H1 (cell line): ENCODE measurements around the gene CALML4. TPM values are rescaled to one million over a fixed set of nuclear protein-coding genes. Genes with fewer than 3 reads are reported as not detected.

Experiments used
- CTCF ChIA-PET: fragments of 300-600 bp; sonication (Branson Sonifier 250); formaldehyde crosslinking; loops from one replicate; lab custom pipeline; 2021; ENCODE audit not compliant: partially characterized antibody; lab: Charles Lee
- POLR2A ChIA-PET: fragments of 300-600 bp; sonication (Branson Sonifier 250); formaldehyde crosslinking; loops from one replicate; lab custom pipeline; 2021; ENCODE audit warnings: inconsistent platforms; ENCODE audit not compliant: partially characterized antibody; lab: Charles Lee
- DNase-seq, 2 experiments: peaks; one replicate each; pipeline versions ENCODE4 v3.0.0 to v3.0.0-alpha.2; 2010 to 2022; ENCODE audit warnings: low spot score in 2 of 2, low read depth in 1 of 2, mixed read lengths in 1 of 2
- FAIRE-seq: peaks from 2 replicates; lab custom pipeline; 2011; peaks lifted over from hg19 to GRCh38; lab: Jason Lieb, UNC
- H2AFZ ChIP-seq: 2 replicates; pipeline ENCODE4 v1.8.1; 2012; ENCODE audit warnings: low read length, inconsistent platforms
- H2AK5ac ChIP-seq: 2 replicates; pipeline ENCODE4 v1.6.1; 2013; ENCODE audit warnings: low read depth, low read length
- H2BK120ac ChIP-seq: replicated peaks from 2 replicates; pipeline ENCODE3; 2013; ENCODE audit warnings: low read depth, low read length, inconsistent platforms
- H2BK12ac ChIP-seq: 2 replicates; pipeline ENCODE4 v1.6.1; 2013; ENCODE audit warnings: low read depth, low read length
- H2BK15ac ChIP-seq: 2 replicates; pipeline ENCODE4 v1.6.1; 2013; ENCODE audit warnings: low read length
- H2BK20ac ChIP-seq: 2 replicates; pipeline ENCODE4 v1.6.1; 2013; ENCODE audit warnings: low read length
- H2BK5ac ChIP-seq: 2 replicates; pipeline ENCODE4 v1.6.1; 2013; ENCODE audit warnings: low read depth, low read length
- H3K14ac ChIP-seq: 2 replicates; pipeline ENCODE4 v1.6.1; 2013; ENCODE audit warnings: inconsistent platforms; ENCODE audit not compliant: insufficient read length
- H3K18ac ChIP-seq: 2 replicates; pipeline ENCODE4 v1.6.1; 2013; ENCODE audit warnings: low read length; ENCODE audit errors: extremely low read depth
- H3K23ac ChIP-seq: 2 replicates; pipeline ENCODE4 v1.6.1; 2013; ENCODE audit warnings: inconsistent platforms; ENCODE audit not compliant: insufficient read length
- H3K23me2 ChIP-seq: 2 replicates; pipeline ENCODE4 v1.6.1; 2013; ENCODE audit warnings: low read depth, low read length
- H3K27ac ChIP-seq: 2 replicates; pipeline ENCODE4 v1.6.1; 2011; ENCODE audit warnings: low read depth, low read length, inconsistent platforms
- H3K27me3 ChIP-seq, 4 experiments: replicated peaks in 1 of 4; 1 replicate in 1 of 4; 2 replicates in 3 of 4; pipeline versions ENCODE4 v1.6.1 to v1.8.1; 2011 to 2013; ENCODE audit warnings: low read length in 3 of 4, mild to moderate bottlenecking in 3 of 4, inconsistent platforms in 2 of 4, mixed read lengths in 2 of 4, moderate library complexity in 1 of 4; ENCODE audit not compliant: control insufficient read depth in 3 of 4, insufficient read depth in 3 of 4; ENCODE audit errors: extremely low read depth in 1 of 4
- H3K36me3 ChIP-seq, 4 experiments: 2 replicates each; pipeline versions ENCODE4 v1.6.1 to v1.8.1; 2011 to 2013; ENCODE audit warnings: mild to moderate bottlenecking in 4 of 4, low read length in 3 of 4, moderate library complexity in 2 of 4, control low read depth in 1 of 4, inconsistent platforms in 1 of 4; ENCODE audit not compliant: insufficient read depth in 4 of 4, control insufficient read depth in 2 of 4
- H3K4ac ChIP-seq: replicated peaks from 2 replicates; pipeline ENCODE3; 2013; ENCODE audit warnings: low read length, low read depth, mixed read lengths, inconsistent platforms; ENCODE audit not compliant: insufficient read length
- H3K4me1 ChIP-seq, 4 experiments: replicated peaks in 1 of 4; 1 replicate in 1 of 4; 2 replicates in 3 of 4; pipeline versions ENCODE4 v1.6.1 to v1.8.1; 2011 to 2013; ENCODE audit warnings: low read length in 3 of 4, inconsistent platforms in 2 of 4, mixed read lengths in 1 of 4; ENCODE audit not compliant: insufficient read depth in 4 of 4, control insufficient read depth in 3 of 4
- H3K4me2 ChIP-seq, 2 experiments: 2 replicates each; pipeline versions ENCODE4 v1.6.1 to v1.8.1; 2011 to 2013; ENCODE audit warnings: low read depth in 2 of 2, low read length in 2 of 2, control low read depth in 1 of 2, inconsistent platforms in 1 of 2, mild to moderate bottlenecking in 1 of 2; ENCODE audit not compliant: insufficient read depth in 1 of 2
- H3K4me3 ChIP-seq, 4 experiments: fragments of 200-600, 300-600 bp in 1 of 4; sonication (generic), shearing (Covaris generic), sonication (Bioruptor Twin) in 1 of 4; 2 replicates each; pipeline versions ENCODE4 v1.5.1 to v1.8.1; 2011 to 2016; ENCODE audit warnings: low read length in 4 of 4, low read depth in 3 of 4, control low read depth in 2 of 4, inconsistent platforms in 2 of 4, mild to moderate bottlenecking in 2 of 4, mixed read lengths in 1 of 4, moderate library complexity in 1 of 4; ENCODE audit not compliant: insufficient read depth in 2 of 4; ENCODE audit errors: extremely low read depth in 1 of 4
- H3K56ac ChIP-seq: replicated peaks from 2 replicates; pipeline ENCODE3; 2013; ENCODE audit warnings: low read depth, mild to moderate bottlenecking, mixed read lengths, low read length, inconsistent platforms; ENCODE audit not compliant: insufficient read length
- H3K79me1 ChIP-seq: 2 replicates; pipeline ENCODE4 v1.6.1; 2013; ENCODE audit warnings: low read depth, low read length, control low read depth
- H3K79me2 ChIP-seq, 2 experiments: 2 replicates each; pipeline versions ENCODE4 v1.6.1 to v1.8.1; 2012 to 2013; ENCODE audit warnings: low read length in 2 of 2, mild to moderate bottlenecking in 2 of 2, inconsistent platforms in 1 of 2; ENCODE audit not compliant: insufficient read depth in 2 of 2, control insufficient read depth in 1 of 2
- H3K9ac ChIP-seq, 4 experiments: replicated peaks in 1 of 4; 1 replicate in 1 of 4; 2 replicates in 3 of 4; pipeline versions ENCODE4 v1.6.1 to v1.8.1; 2011 to 2013; ENCODE audit warnings: low read depth in 3 of 4, low read length in 3 of 4, control low read depth in 2 of 4, mild to moderate bottlenecking in 2 of 4, moderate library complexity in 2 of 4, inconsistent platforms in 1 of 4; ENCODE audit errors: extremely low read depth in 1 of 4
- H3K9me3 ChIP-seq, 2 experiments: 2 replicates each; pipeline versions ENCODE4 v1.6.1 to v1.8.1; 2012 to 2013; ENCODE audit warnings: mild to moderate bottlenecking in 2 of 2, moderate library complexity in 2 of 2, control low read depth in 1 of 2, inconsistent platforms in 1 of 2, low read depth in 1 of 2, low read length in 1 of 2, mixed read lengths in 1 of 2; ENCODE audit not compliant: insufficient read depth in 2 of 2
- H4K20me1 ChIP-seq, 2 experiments: replicated peaks in 1 of 2; 2 replicates each; pipeline versions ENCODE3 to v1.8.1; 2011 to 2013; ENCODE audit warnings: inconsistent platforms in 2 of 2, low read length in 2 of 2, mild to moderate bottlenecking in 1 of 2; ENCODE audit not compliant: insufficient read depth in 2 of 2, control insufficient read depth in 1 of 2
- H4K5ac ChIP-seq: 2 replicates; pipeline ENCODE4 v1.6.1; 2013; ENCODE audit warnings: low read length, low read depth, mixed read lengths, inconsistent platforms; ENCODE audit not compliant: insufficient read length
- H4K8ac ChIP-seq: 2 replicates; pipeline ENCODE4 v1.8.0; 2013; ENCODE audit warnings: mild to moderate bottlenecking, moderate library complexity, low read length, inconsistent platforms; ENCODE audit not compliant: insufficient read depth; ENCODE audit errors: extremely low read depth
- H4K91ac ChIP-seq: replicated peaks from 2 replicates; pipeline ENCODE3; 2013; ENCODE audit warnings: low read length, mixed read lengths, inconsistent platforms; ENCODE audit not compliant: insufficient read length
- ASH2L ChIP-seq: fragments of 200-600, 300-600 bp; sonication (generic); IDR thresholded peaks from one replicate; pipeline ENCODE4 v1.7.1; 2017; ENCODE audit warnings: low read length
- HDAC2 ChIP-seq, 2 experiments: fragments of 300-600 bp in 1 of 2; sonication (generic) in 1 of 2; IDR thresholded peaks; 2 replicates each; pipeline ENCODE4 v1.6.1; 2011 to 2012; ENCODE audit warnings: low read depth in 2 of 2, low read length in 2 of 2, mild to moderate bottlenecking in 2 of 2, moderate library complexity in 2 of 2, borderline replicate concordance in 1 of 2, inconsistent platforms in 1 of 2
- HDAC6 ChIP-seq: IDR thresholded peaks from one replicate; pipeline ENCODE4 v1.7.1; 2012; ENCODE audit warnings: low read depth, mild to moderate bottlenecking, inconsistent platforms, low read length, moderate library complexity
- JUN ChIP-seq: IDR thresholded peaks from 2 replicates; pipeline ENCODE4 v1.6.1; 2011; ENCODE audit warnings: low read depth, mild to moderate bottlenecking, improper control_type of control experiment, low read length
- KDM1A ChIP-seq: fragments of 200-600, 300-600 bp; sonication (generic); IDR thresholded peaks from 2 replicates; pipeline ENCODE4 v1.7.1; 2016; ENCODE audit warnings: mild to moderate bottlenecking, low read length, borderline replicate concordance
- NRF1 ChIP-seq: IDR thresholded peaks from 2 replicates; pipeline ENCODE4 v1.6.1; 2011; ENCODE audit warnings: mild to moderate bottlenecking, low read depth, low read length, improper control_type of control experiment
- POLR2A ChIP-seq, 2 experiments: IDR thresholded peaks; 1 replicate in 1 of 2; 2 replicates in 1 of 2; pipeline ENCODE4 v1.6.1; 2011; ENCODE audit warnings: low read depth in 2 of 2, low read length in 2 of 2, mild to moderate bottlenecking in 2 of 2; ENCODE audit errors: control extremely low read depth in 1 of 2
- RBBP5 ChIP-seq: IDR thresholded peaks from 2 replicates; pipeline ENCODE4 v1.7.1; 2012; ENCODE audit warnings: low read depth, mild to moderate bottlenecking, inconsistent platforms, low read length, moderate library complexity, borderline replicate concordance
- RFX5 ChIP-seq: IDR thresholded peaks from 2 replicates; pipeline ENCODE4 v1.6.1; 2011; ENCODE audit warnings: low read depth, low read length, improper control_type of control experiment, borderline replicate concordance
- RNF2 ChIP-seq: fragments of 200-900, 300-1000 bp; sonication (generic); IDR thresholded peaks from 2 replicates; pipeline ENCODE4 v1.7.1; 2016; ENCODE audit warnings: borderline replicate concordance, low read depth, mild to moderate bottlenecking, antibody characterized with exemption, low read length; ENCODE audit not compliant: poor library complexity, severe bottlenecking; ENCODE audit errors: missing control alignments
- TAF7 ChIP-seq: optimal IDR thresholded peaks from 2 replicates; pipeline ENCODE3; 2011; ENCODE audit warnings: low read depth, mild to moderate bottlenecking, inconsistent platforms, low read length, moderate library complexity, borderline replicate concordance
- WGBS, 2 experiments: shearing (Covaris generic) in 1 of 2; methylation state at CpG; one replicate each; pipeline versions ENCODE4 v1.1.6 to v1.1.7; 2013 to 2015; ENCODE audit warnings: low lambda C conversion rate in 2 of 2, mixed read lengths in 2 of 2, inconsistent platforms in 1 of 2, low coverage in 1 of 2, missing lambda C conversion rate in 1 of 2; ENCODE audit not compliant: insufficient replicate concordance in 2 of 2, insufficient coverage in 1 of 2, insufficient read length in 1 of 2; ENCODE audit errors: extremely low coverage in 1 of 2, missing lambda C conversion rate in 1 of 2; 5-methylcytosine and 5-hydroxymethylcytosine counted together
- polyA plus RNA-seq, 7 experiments: library from polyadenylated mRNA; depleted of rRNA in 3 of 7; stranded (reverse) in 5 of 7; unstranded in 2 of 7; fragments of >200 nt in 5 of 7; fragments of 200-250 nt in 2 of 7; gene quantifications; 1 replicate in 5 of 7; 2 replicates in 1 of 7; 4 replicates in 1 of 7; pipeline versions ENCODE4 v1.2.1 to v1.2.3, GENCODE V29; 2011 to 2013; ENCODE audit warnings: missing spikeins in 2 of 7, mixed read lengths in 2 of 7
- total RNA-seq: library from RNA; stranded (reverse); fragmentation: NEBNext Ultra II Directional; extraction: Animal tissue kit (Norgen Biotek cat#: 25700); gene quantifications from 2 replicates; pipeline ENCODE4 v1.2.1, GENCODE V29; 2021

Gene CALML4
- total and polyA plus RNA-seq, 2 of the 8 experiments (the other 6 are each of a cell fraction or from before 2014, with no cell fraction given) = 3.8 to 12.5 TPM

DNA sequence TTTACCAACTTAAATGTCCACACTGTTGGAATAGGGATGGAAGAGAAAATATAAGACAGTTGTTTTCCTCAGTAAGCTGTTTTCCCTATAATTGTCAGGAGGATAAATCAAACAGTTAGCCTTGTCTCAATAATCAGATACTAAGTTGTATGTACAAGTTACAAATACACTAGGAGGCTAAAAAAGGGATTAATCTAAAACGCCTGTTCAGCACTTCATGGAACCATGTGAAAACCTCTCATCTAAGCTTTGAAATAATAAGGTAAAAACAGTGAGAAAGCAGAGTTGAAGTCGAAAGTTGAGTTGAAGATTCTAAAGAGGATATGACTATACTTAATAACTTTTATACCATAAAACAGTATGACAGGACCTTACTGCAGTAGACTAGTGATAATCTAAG is 62.0 kb downstream of the CALML4 start:
- no peak overlapping the region for H2BK12ac ChIP-seq
- H3K23ac ChIP-seq = no peak overlapping the region
- H3K4me1 ChIP-seq = no peaks in the 10 kb centered on the region
- no peak overlapping the region for H2BK20ac ChIP-seq
- no peaks in the 10 kb centered on the region for H3K27me3 ChIP-seq
- H3K4me2 ChIP-seq = no peak overlapping the region
- H3K79me2 ChIP-seq = no peaks in the 10 kb centered on the region; a peak in 1 of 4 replicates
- FAIRE-seq (no peak), DNase-seq (no peak)
- no peak overlapping the region for H4K5ac ChIP-seq
- H4K8ac ChIP-seq = no peak overlapping the region
- no peak overlapping the region for H2BK120ac ChIP-seq
- ChIA-PET CTCF (interaction anchor here (0.6 kb wide), 1 partner anchor 20 kb away, joined by 3 read pairs; no protein-coding TSS in a partner anchor), POLR2A (no interaction called here)
- H3K4me3 ChIP-seq = no peak overlapping the region
- no peak overlapping the region for H3K4ac ChIP-seq
- no peak overlapping the region for H3K9ac ChIP-seq
- WGBS, 2 experiments = 94% methylated on average over 2 of the region's 2 CpGs; no CpG with 5 or more reads in 1 of the 2 experiments
- H2BK5ac ChIP-seq = no peak overlapping the region
- H2AK5ac ChIP-seq = no peak overlapping the region
- peaks cover 1% of the 10 kb centered on the region; the same call in 1 of the 2 replicates for H3K23me2 ChIP-seq
- H4K91ac ChIP-seq = no peak overlapping the region
- peaks cover 0 to 11% (median 2%) of the 10 kb centered on the region in 4 experiments; a peak in 3 of 8 replicates for H3K36me3 ChIP-seq
- H3K27ac ChIP-seq = no peak overlapping the region
- H3K14ac ChIP-seq = no peak overlapping the region
- no peak overlapping the region for H2BK15ac ChIP-seq
- H4K20me1 ChIP-seq = no peaks in the 10 kb centered on the region
- no peak overlapping the region for H2AFZ ChIP-seq
- no peaks in the 10 kb centered on the region; the same call in 1 of the 2 replicates for H3K79me1 ChIP-seq
- no peaks in the 10 kb centered on the region for H3K9me3 ChIP-seq
- H3K18ac ChIP-seq = no peak overlapping the region
- no peak overlapping the region for H3K56ac ChIP-seq
- TF ChIP-seq ASH2L (no peak), HDAC2 (IDR thresholded peaks at IDR 0.05; ENCODE audit: borderline replicate concordance in 1 of 2, low read depth in 2 of 2, low read length in 2 of 2) (no peak), NRF1 (no peak), POLR2A (IDR thresholded peaks at IDR 0.05; ENCODE audit: control extremely low read depth in 1 of 2, low read depth in 2 of 2, low read length in 2 of 2) (no peak), HDAC6 (no peak), RBBP5 (no peak), JUN (no peak), RNF2 (no peak), RFX5 (no peak), KDM1A (no peak), TAF7 (no peak)
